K562 (cell line): ENCODE data around the gene SLC10A3. TPM values are rescaled to one million over a fixed set of nuclear protein-coding genes. Genes with fewer than 3 reads are reported as not detected.

Source experiments
- ARNT ChIP-seq, 2 experiments: fragments of 450-650 bp; IDR thresholded peaks; 2 replicates each; pipeline ENCODE4 v1.6.1; 2016; ENCODE audit warnings: mild to moderate bottlenecking in 1 of 2
- ELF4 ChIP-seq: fragments of 450-650 bp; formaldehyde crosslinking; IDR thresholded peaks from 2 replicates; pipeline ENCODE4 v1.4.0; 2022; ENCODE audit warnings: missing genetic modification characterization
- ETV5 ChIP-seq: sonication (generic); formaldehyde crosslinking; IDR thresholded peaks from 2 replicates; pipeline ENCODE4 v1.4.0; 2020; ENCODE audit warnings: low read depth, mild to moderate bottlenecking, missing genetic modification reagents
- NFRKB ChIP-seq: fragments of 450-650 bp; IDR thresholded peaks from 2 replicates; pipeline ENCODE4 v1.6.1; 2016; ENCODE audit warnings: low read depth
- NR1H2 ChIP-seq: sonication (generic); formaldehyde crosslinking; IDR thresholded peaks from 2 replicates; pipeline ENCODE4 v1.4.0; 2020; ENCODE audit warnings: mild to moderate bottlenecking, missing genetic modification reagents
- RAD21 ChIP-seq, 2 experiments: fragments of 250-450 bp in 1 of 2; fragments of 450-650 bp in 1 of 2; sonication (Bioruptor Pico) in 1 of 2; formaldehyde crosslinking in 1 of 2; IDR thresholded peaks in 1 of 2; conservative IDR thresholded peaks in 1 of 2; 2 replicates each; pipeline versions ENCODE4 v1.4.0 to v1.8.0; 2020 to 2022; ENCODE audit warnings: mild to moderate bottlenecking in 2 of 2, moderate library complexity in 1 of 2
- RBFOX2 ChIP-seq: fragments of 200-400 bp; formaldehyde crosslinking; IDR thresholded peaks from 2 replicates; pipeline ENCODE4 v1.6.1; 2017; ENCODE audit warnings: low read depth, mild to moderate bottlenecking, low read length, moderate library complexity
- SMAD2 ChIP-seq: fragments of 150-350 bp; IDR thresholded peaks from 2 replicates; pipeline ENCODE4 v1.6.1; 2014; ENCODE audit warnings: low read depth, mild to moderate bottlenecking, low read length
- ZFP30 ChIP-seq: fragments of 250-450 bp; sonication (Bioruptor Pico); IDR thresholded peaks from 2 replicates; pipeline ENCODE4 v1.8.0; 2022; ENCODE audit warnings: moderate library complexity, mild to moderate bottlenecking, inconsistent platforms, borderline replicate concordance
- polyA plus RNA-seq, 8 experiments: library from polyadenylated mRNA; depleted of rRNA in 4 of 8; stranded (reverse) in 5 of 8; unstranded in 3 of 8; fragments of >200 nt; fragmentation: Nextera tagmentation in 2 of 8; fragmentation: Illumina TruSeq in 1 of 8; extraction: Ambion mirVana in 2 of 8; extraction: Trizol in 1 of 8; gene quantifications; 2 replicates each; pipeline versions ENCODE4 v1.2.1 to v1.2.3, GENCODE V29; 2011 to 2014; ENCODE audit warnings: inconsistent platforms in 1 of 8, missing spikeins in 1 of 8
- total RNA-seq, 7 experiments: library from RNA; depleted of rRNA in 6 of 7; stranded (reverse); fragments of >200 nt in 6 of 7; fragmentation: Illumina TruSeq in 2 of 7; extraction: Trizol in 2 of 7; gene quantifications; 2 replicates each; pipeline versions ENCODE4 v1.2.1 to v1.2.3, GENCODE V29; 2011 to 2021; ENCODE audit warnings: low replicate concordance in 1 of 7
- TF ChIP-seq, protein P1 (sequence below): fragments of 250-450 bp; sonication (Bioruptor Pico); IDR thresholded peaks from 2 replicates; pipeline ENCODE4 v1.4.0; 2020
- TF ChIP-seq, protein P2 (sequence below), 2 experiments: fragments of 150-350 bp in 1 of 2; IDR thresholded peaks; 2 replicates each; pipeline ENCODE4 v1.6.1; 2012 to 2016; ENCODE audit warnings: low read depth in 2 of 2, low read length in 2 of 2, mild to moderate bottlenecking in 1 of 2, moderate library complexity in 1 of 2
- TF ChIP-seq, protein P3 (sequence below): fragments of 250-450 bp; sonication (Bioruptor Pico); IDR thresholded peaks from 2 replicates; pipeline ENCODE4 v1.8.0; 2022; ENCODE audit warnings: inconsistent platforms, mild to moderate bottlenecking, moderate library complexity, borderline replicate concordance
- TF ChIP-seq, protein P4 (sequence below): IDR thresholded peaks from 2 replicates; pipeline ENCODE4 v1.6.1; 2011; ENCODE audit warnings: borderline replicate concordance, low read depth, mild to moderate bottlenecking, moderate library complexity, low read length; ENCODE audit not compliant: insufficient read depth, poor library complexity, severe bottlenecking
- TF ChIP-seq, protein P5 (sequence below), 2 experiments: fragments of 450-650 bp; IDR thresholded peaks; 2 replicates each; pipeline ENCODE4 v1.6.1; 2016
- TF ChIP-seq, protein P6 (sequence below): sonication (generic); formaldehyde crosslinking; IDR thresholded peaks from 2 replicates; pipeline ENCODE4 v1.8.1; 2022; ENCODE audit warnings: missing genetic modification reagents

Gene SLC10A3
- total and polyA plus RNA-seq, 9 of the 15 experiments (the other 6 are each of a cell fraction or from before 2014, with no cell fraction given), result 5.2 to 30.6 (median 16.7) TPM

DNA sequence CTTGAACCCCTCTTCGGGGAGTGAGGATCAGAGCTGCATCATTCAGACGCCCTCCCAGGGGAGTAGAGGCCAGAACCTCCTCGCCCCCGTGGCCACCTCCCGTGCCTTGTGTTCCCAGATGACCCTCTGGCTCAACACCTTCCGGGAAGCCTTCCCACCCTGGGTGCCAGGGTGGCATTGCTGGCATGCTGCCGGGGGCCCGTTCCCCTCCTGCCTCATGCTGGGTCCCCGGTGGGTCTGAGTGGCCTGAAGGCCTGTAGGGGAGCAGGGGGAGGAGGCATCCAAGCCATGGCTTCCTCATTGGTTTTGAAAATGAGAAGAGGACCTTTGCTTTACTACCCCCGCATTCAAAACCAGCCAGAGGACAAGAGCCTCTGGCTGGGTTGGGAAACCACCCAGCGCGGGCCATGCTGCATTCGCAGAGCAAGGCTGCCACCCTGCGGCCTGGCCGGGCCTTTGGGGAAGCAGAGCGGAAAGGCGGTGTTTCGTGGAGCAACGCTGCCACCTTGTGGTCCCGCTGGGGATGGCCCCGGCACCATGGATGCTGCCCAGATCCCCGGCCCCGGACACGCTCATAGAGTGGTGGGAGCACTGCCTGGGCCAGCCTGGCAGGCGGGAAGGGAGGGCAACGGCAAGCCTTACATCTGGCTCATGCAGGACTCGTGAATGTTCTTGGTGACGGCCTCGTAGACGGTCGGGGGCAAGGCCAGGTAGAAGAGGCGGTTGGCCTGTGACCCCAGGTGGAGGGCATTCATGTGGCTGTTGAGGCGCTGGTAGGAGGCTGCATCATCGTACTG is 44.3 kb upstream of the SLC10A3 start (continued):
- TF ChIP-seq RAD21 (CRISPR knock-in tag; conservative IDR thresholded peaks at IDR 0.05 in 1 of 2, IDR thresholded peaks at IDR 0.05 in 1 of 2) (peak; percentile 98 to 99), SMAD2 (no peak), ELF4 (CRISPR knock-in tag) (no peak), ETV5 (CRISPR knock-in tag) (peak; percentile 67), NFRKB (no peak), ZFP30 (CRISPR knock-in tag) (no peak), RBFOX2 (peak; percentile 60), NR1H2 (CRISPR knock-in tag) (no peak), ARNT (IDR thresholded peaks at IDR 0.05) (no peak)
- TF ChIP-seq, protein P1, sequence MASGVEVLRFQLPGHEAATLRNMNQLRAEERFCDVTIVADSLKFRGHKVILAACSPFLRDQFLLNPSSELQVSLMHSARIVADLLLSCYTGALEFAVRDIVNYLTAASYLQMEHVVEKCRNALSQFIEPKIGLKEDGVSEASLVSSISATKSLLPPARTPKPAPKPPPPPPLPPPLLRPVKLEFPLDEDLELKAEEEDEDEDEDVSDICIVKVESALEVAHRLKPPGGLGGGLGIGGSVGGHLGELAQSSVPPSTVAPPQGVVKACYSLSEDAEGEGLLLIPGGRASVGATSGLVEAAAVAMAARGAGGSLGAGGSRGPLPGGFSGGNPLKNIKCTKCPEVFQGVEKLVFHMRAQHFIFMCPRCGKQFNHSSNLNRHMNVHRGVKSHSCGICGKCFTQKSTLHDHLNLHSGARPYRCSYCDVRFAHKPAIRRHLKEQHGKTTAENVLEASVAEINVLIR (CRISPR knock-in tag), result no peak
- TF ChIP-seq, protein P2, sequence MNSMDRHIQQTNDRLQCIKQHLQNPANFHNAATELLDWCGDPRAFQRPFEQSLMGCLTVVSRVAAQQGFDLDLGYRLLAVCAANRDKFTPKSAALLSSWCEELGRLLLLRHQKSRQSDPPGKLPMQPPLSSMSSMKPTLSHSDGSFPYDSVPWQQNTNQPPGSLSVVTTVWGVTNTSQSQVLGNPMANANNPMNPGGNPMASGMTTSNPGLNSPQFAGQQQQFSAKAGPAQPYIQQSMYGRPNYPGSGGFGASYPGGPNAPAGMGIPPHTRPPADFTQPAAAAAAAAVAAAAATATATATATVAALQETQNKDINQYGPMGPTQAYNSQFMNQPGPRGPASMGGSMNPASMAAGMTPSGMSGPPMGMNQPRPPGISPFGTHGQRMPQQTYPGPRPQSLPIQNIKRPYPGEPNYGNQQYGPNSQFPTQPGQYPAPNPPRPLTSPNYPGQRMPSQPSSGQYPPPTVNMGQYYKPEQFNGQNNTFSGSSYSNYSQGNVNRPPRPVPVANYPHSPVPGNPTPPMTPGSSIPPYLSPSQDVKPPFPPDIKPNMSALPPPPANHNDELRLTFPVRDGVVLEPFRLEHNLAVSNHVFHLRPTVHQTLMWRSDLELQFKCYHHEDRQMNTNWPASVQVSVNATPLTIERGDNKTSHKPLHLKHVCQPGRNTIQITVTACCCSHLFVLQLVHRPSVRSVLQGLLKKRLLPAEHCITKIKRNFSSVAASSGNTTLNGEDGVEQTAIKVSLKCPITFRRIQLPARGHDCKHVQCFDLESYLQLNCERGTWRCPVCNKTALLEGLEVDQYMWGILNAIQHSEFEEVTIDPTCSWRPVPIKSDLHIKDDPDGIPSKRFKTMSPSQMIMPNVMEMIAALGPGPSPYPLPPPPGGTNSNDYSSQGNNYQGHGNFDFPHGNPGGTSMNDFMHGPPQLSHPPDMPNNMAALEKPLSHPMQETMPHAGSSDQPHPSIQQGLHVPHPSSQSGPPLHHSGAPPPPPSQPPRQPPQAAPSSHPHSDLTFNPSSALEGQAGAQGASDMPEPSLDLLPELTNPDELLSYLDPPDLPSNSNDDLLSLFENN (IDR thresholded peaks at IDR 0.05; ENCODE audit: low read depth in 2 of 2, low read length in 2 of 2), result 0 out of 4 replicates have a peak, but pooled peaks of 1 of the 2 experiments have one; percentile 44
- TF ChIP-seq, protein P3, sequence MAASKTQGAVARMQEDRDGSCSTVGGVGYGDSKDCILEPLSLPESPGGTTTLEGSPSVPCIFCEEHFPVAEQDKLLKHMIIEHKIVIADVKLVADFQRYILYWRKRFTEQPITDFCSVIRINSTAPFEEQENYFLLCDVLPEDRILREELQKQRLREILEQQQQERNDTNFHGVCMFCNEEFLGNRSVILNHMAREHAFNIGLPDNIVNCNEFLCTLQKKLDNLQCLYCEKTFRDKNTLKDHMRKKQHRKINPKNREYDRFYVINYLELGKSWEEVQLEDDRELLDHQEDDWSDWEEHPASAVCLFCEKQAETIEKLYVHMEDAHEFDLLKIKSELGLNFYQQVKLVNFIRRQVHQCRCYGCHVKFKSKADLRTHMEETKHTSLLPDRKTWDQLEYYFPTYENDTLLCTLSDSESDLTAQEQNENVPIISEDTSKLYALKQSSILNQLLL (CRISPR knock-in tag), result no peak
- TF ChIP-seq, protein P4, sequence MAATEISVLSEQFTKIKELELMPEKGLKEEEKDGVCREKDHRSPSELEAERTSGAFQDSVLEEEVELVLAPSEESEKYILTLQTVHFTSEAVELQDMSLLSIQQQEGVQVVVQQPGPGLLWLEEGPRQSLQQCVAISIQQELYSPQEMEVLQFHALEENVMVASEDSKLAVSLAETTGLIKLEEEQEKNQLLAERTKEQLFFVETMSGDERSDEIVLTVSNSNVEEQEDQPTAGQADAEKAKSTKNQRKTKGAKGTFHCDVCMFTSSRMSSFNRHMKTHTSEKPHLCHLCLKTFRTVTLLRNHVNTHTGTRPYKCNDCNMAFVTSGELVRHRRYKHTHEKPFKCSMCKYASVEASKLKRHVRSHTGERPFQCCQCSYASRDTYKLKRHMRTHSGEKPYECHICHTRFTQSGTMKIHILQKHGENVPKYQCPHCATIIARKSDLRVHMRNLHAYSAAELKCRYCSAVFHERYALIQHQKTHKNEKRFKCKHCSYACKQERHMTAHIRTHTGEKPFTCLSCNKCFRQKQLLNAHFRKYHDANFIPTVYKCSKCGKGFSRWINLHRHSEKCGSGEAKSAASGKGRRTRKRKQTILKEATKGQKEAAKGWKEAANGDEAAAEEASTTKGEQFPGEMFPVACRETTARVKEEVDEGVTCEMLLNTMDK, result peak; percentile 86
- TF ChIP-seq, protein P5, sequence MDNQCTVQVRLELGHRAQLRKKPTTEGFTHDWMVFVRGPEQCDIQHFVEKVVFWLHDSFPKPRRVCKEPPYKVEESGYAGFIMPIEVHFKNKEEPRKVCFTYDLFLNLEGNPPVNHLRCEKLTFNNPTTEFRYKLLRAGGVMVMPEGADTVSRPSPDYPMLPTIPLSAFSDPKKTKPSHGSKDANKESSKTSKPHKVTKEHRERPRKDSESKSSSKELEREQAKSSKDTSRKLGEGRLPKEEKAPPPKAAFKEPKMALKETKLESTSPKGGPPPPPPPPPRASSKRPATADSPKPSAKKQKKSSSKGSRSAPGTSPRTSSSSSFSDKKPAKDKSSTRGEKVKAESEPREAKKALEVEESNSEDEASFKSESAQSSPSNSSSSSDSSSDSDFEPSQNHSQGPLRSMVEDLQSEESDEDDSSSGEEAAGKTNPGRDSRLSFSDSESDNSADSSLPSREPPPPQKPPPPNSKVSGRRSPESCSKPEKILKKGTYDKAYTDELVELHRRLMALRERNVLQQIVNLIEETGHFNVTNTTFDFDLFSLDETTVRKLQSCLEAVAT (IDR thresholded peaks at IDR 0.05), result no peak
- TF ChIP-seq, protein P6, sequence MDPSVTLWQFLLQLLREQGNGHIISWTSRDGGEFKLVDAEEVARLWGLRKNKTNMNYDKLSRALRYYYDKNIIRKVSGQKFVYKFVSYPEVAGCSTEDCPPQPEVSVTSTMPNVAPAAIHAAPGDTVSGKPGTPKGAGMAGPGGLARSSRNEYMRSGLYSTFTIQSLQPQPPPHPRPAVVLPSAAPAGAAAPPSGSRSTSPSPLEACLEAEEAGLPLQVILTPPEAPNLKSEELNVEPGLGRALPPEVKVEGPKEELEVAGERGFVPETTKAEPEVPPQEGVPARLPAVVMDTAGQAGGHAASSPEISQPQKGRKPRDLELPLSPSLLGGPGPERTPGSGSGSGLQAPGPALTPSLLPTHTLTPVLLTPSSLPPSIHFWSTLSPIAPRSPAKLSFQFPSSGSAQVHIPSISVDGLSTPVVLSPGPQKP (CRISPR knock-in tag), result no peak
